Testis (tissue), 2 donors: Measurements from ENCODE around the gene CYP1A2.
A peak's percentile ranks its signal among the peaks of the same experiment; 100 is the strongest.

Experiments
- CTCF ChIP-seq, 3 experiments: fragments of 450-650 bp in 2 of 3; fragments of 200-600 bp in 1 of 3; sonication (generic) in 1 of 3; IDR thresholded peaks; one replicate each; pipeline ENCODE4 v1.5.1; 2016 to 2019; ENCODE audit warnings: antibody characterized with exemption in 3 of 3, mild to moderate bottlenecking in 2 of 3, moderate library complexity in 1 of 3
- POLR2A ChIP-seq: fragments of 450-650 bp; IDR thresholded peaks from one replicate; pipeline ENCODE4 v1.6.1; 2017; ENCODE audit warnings: antibody characterized with exemption, mild to moderate bottlenecking, moderate library complexity

- TF ChIP-seq CTCF (IDR thresholded peaks at IDR 0.05) (peak in 1 of 3 experiments; percentile 10), POLR2A (no peak)
Measured at GRCh38 chr15:74787251-74788041, 38.8 kb downstream of the CYP1A2 start.
